K562 (cell line): ENCODE data around the gene ETDC. TPM values are rescaled to one million over a fixed set of nuclear protein-coding genes. Genes with fewer than 3 reads are reported as not detected.

Experiments
- ATAC-seq: fragments of 200-7000 bp; cut with Tn5 transposase; 3 replicates; pipeline ENCODE4 v1.9.1; 2020; ENCODE audit warnings: moderate library complexity
- BruUV-seq: library from RNA; stranded (reverse); fragments of 400-500 nt; replicated peaks from 2 replicates; lab custom pipeline; 2021; lab: Mats Ljungman, UMichigan
- CTCF ChIA-PET: fragments of 300-600 bp; formaldehyde crosslinking; extraction: SDS; loops from one replicate; lab custom pipeline; 2021; ENCODE audit warnings: low intra/inter-chr PET ratio; lab: Yijun Ruan, JAX
- POLR2A ChIA-PET: fragments of 300-600, 350-650 bp; sonication (Branson Sonifier 250); formaldehyde crosslinking; extraction: SDS; loops from one replicate; lab custom pipeline; 2021; ENCODE audit warnings: antibody characterized with exemption, inconsistent platforms; lab: Yijun Ruan, JAX
- DNase-seq, 4 experiments: peaks; one replicate each; pipeline versions ENCODE4 v3.0.0 to v3.0.0-alpha.2; 2011 to 2018; ENCODE audit warnings: low spot score in 3 of 4, mixed read lengths in 3 of 4; ENCODE audit errors: extremely low read depth in 1 of 4
- FAIRE-seq: peaks from 2 replicates; lab custom pipeline; 2011; peaks lifted over from hg19 to GRCh38; lab: Jason Lieb, UNC
- H2AFZ ChIP-seq: 2 replicates; pipeline ENCODE4 v1.6.0; 2011; ENCODE audit warnings: low read depth, low read length, control low read depth, inconsistent platforms
- H3K27ac ChIP-seq: fragments of 200-600 bp; 3 replicates; pipeline ENCODE4 v1.8.0; 2011; ENCODE audit warnings: low read depth, mild to moderate bottlenecking, control low read depth, inconsistent platforms, low read length, moderate library complexity, mixed read lengths; ENCODE audit errors: extremely low read depth
- H3K27me3 ChIP-seq, 2 experiments: fragments of 300-600 bp in 1 of 2; 2 replicates in 1 of 2; 3 replicates in 1 of 2; pipeline versions ENCODE4 v1.6.0 to v1.8.0; 2011; ENCODE audit warnings: inconsistent platforms in 2 of 2, low read length in 2 of 2, mild to moderate bottlenecking in 1 of 2, mixed read lengths in 1 of 2, moderate library complexity in 1 of 2; ENCODE audit not compliant: control insufficient read depth in 2 of 2, insufficient read depth in 2 of 2
- H3K36me3 ChIP-seq: fragments of 300-600 bp; 3 replicates; pipeline ENCODE4 v1.8.0; 2011; ENCODE audit warnings: mild to moderate bottlenecking, low read length, inconsistent platforms; ENCODE audit not compliant: control insufficient read depth, insufficient read depth
- H3K4me1 ChIP-seq, 2 experiments: fragments of 200-600 bp in 1 of 2; replicated peaks in 1 of 2; 2 replicates in 1 of 2; 3 replicates in 1 of 2; pipeline versions ENCODE4 v1.5.1 to v1.8.0; 2011; ENCODE audit warnings: inconsistent platforms in 2 of 2, low read length in 2 of 2, mild to moderate bottlenecking in 1 of 2, mixed read lengths in 1 of 2, moderate library complexity in 1 of 2; ENCODE audit not compliant: control insufficient read depth in 2 of 2, insufficient read depth in 2 of 2
- H3K4me2 ChIP-seq: 2 replicates; pipeline ENCODE4 v1.6.1; 2011; ENCODE audit warnings: low read length, control low read depth, inconsistent platforms, mixed read lengths; ENCODE audit not compliant: insufficient read depth
- H3K4me3 ChIP-seq: fragments of 200-600 bp; sonication (generic), shearing (Covaris generic); 2 replicates; pipeline ENCODE4 v1.5.1; 2016; ENCODE audit warnings: control low read depth, inconsistent platforms
- H3K79me2 ChIP-seq: fragments of 200-600 bp; 3 replicates; pipeline ENCODE4 v1.8.0; 2011; ENCODE audit warnings: low read length, inconsistent platforms; ENCODE audit not compliant: control insufficient read depth, insufficient read depth
- H3K9ac ChIP-seq, 2 experiments: 2 replicates each; pipeline versions ENCODE4 v1.6.0 to v1.6.1; 2011; ENCODE audit warnings: low read depth in 2 of 2, low read length in 2 of 2, control low read depth in 1 of 2, inconsistent platforms in 1 of 2, mild to moderate bottlenecking in 1 of 2, mixed read lengths in 1 of 2; ENCODE audit not compliant: insufficient read depth in 1 of 2
- H3K9me1 ChIP-seq: one replicate; pipeline ENCODE4 v1.6.0; 2011; ENCODE audit warnings: inconsistent platforms, mild to moderate bottlenecking, low read length, moderate library complexity; ENCODE audit not compliant: control insufficient read depth, insufficient read depth
- H3K9me3 ChIP-seq: replicated peaks from 2 replicates; pipeline ENCODE4 v1.5.1; 2011; ENCODE audit warnings: low read depth, low read length, inconsistent platforms; ENCODE audit not compliant: control insufficient read depth, insufficient read depth
- H4K20me1 ChIP-seq: replicated peaks from 2 replicates; pipeline ENCODE4 v1.6.1; 2011; ENCODE audit warnings: low read length, inconsistent platforms, mixed read lengths; ENCODE audit not compliant: control insufficient read depth, insufficient read depth
- NCOR1 ChIP-seq: fragments of 450-650 bp; IDR thresholded peaks from 2 replicates; pipeline ENCODE4 v1.6.1; 2016; ENCODE audit warnings: mild to moderate bottlenecking, moderate library complexity
- ZFPM2 ChIP-seq: fragments of 250-450 bp; sonication (Bioruptor Pico); IDR thresholded peaks from 2 replicates; pipeline ENCODE4 v1.5.1; 2022; ENCODE audit warnings: mild to moderate bottlenecking
- WGBS: fragments of 100-300 bp; shearing (Covaris generic); methylation state at CpG from one replicate; pipeline ENCODE4 v1.1.6; 2016; ENCODE audit warnings: low coverage, mixed read lengths; ENCODE audit not compliant: insufficient coverage; ENCODE audit errors: missing lambda C conversion rate; 5-methylcytosine and 5-hydroxymethylcytosine counted together
- in situ Hi-C: fragments of 300-500 bp; cut with MboI; formaldehyde crosslinking; loops from 4 replicates; pipeline ENCODE4 v1.15.0; 2018; ENCODE audit warnings: inconsistent platforms, mixed read lengths
- intact Hi-C: fragments of 100-400 bp; cut with micrococcal nuclease; formaldehyde crosslinking; loops from 2 replicates; pipeline ENCODE4 v1.14.2; 2022
- polyA plus RNA-seq, 8 experiments: library from polyadenylated mRNA; depleted of rRNA in 4 of 8; stranded (reverse) in 5 of 8; unstranded in 3 of 8; fragments of >200 nt; fragmentation: Nextera tagmentation in 2 of 8; fragmentation: Illumina TruSeq in 1 of 8; extraction: Ambion mirVana in 2 of 8; extraction: Trizol in 1 of 8; gene quantifications; 2 replicates each; pipeline versions ENCODE4 v1.2.1 to v1.2.3, GENCODE V29; 2011 to 2014; ENCODE audit warnings: inconsistent platforms in 1 of 8, missing spikeins in 1 of 8
- total RNA-seq, 7 experiments: library from RNA; depleted of rRNA in 6 of 7; stranded (reverse); fragments of >200 nt in 6 of 7; fragmentation: Illumina TruSeq in 2 of 7; extraction: Trizol in 2 of 7; gene quantifications; 2 replicates each; pipeline versions ENCODE4 v1.2.1 to v1.2.3, GENCODE V29; 2011 to 2021; ENCODE audit warnings: low replicate concordance in 1 of 7
- TF ChIP-seq, protein P1 (sequence below): fragments of 450-650 bp; IDR thresholded peaks from 2 replicates; pipeline ENCODE4 v1.6.1; 2016; ENCODE audit warnings: mild to moderate bottlenecking, moderate library complexity
- TF ChIP-seq, protein P2 (sequence below): fragments of 450-650 bp; IDR thresholded peaks from 2 replicates; pipeline ENCODE4 v1.6.1; 2017; ENCODE audit warnings: mild to moderate bottlenecking, moderate library complexity

The ETDC gene
- total and polyA plus RNA-seq, 9 of the 15 experiments (the other 6 are each of a cell fraction or from before 2014, with no cell fraction given): not detected

DNA sequence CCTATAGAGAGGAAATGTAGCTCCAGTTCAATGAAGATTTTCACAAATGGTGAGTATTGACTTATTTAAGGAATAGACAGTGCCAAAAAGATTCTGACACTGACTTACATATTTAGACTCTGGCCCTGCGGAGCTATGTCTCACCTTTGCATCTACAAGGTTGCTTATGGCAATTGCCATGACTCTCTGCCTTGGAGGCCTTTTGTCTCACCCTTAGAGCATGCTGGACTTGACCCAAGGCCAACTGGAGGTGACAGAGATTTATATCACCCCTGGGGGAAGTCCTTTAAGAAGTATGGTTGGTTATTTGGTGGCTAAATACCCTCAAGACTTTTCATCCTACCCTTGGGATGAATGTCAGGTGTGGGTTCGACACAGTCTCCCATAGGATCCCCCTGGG, 4.5 kb upstream of the ETDC start:
- no peak overlapping the region for H2AFZ ChIP-seq
- no peaks in the 10 kb centered on the region for H4K20me1 ChIP-seq
- no peak for ATAC-seq
- no peaks in the 10 kb centered on the region for H3K9me1 ChIP-seq
- no peaks in the 10 kb centered on the region for H3K79me2 ChIP-seq
- no TSS peak for BruUV-seq
- CTCF ChIA-PET: no interaction called here
- H3K9ac ChIP-seq: no peak overlapping the region
- H3K4me1 ChIP-seq: no peaks in the 10 kb centered on the region
- no peaks in the 10 kb centered on the region for H3K36me3 ChIP-seq
- FAIRE-seq: no peak
- POLR2A ChIA-PET: no interaction called here
- TF ChIP-seq, protein P1, sequence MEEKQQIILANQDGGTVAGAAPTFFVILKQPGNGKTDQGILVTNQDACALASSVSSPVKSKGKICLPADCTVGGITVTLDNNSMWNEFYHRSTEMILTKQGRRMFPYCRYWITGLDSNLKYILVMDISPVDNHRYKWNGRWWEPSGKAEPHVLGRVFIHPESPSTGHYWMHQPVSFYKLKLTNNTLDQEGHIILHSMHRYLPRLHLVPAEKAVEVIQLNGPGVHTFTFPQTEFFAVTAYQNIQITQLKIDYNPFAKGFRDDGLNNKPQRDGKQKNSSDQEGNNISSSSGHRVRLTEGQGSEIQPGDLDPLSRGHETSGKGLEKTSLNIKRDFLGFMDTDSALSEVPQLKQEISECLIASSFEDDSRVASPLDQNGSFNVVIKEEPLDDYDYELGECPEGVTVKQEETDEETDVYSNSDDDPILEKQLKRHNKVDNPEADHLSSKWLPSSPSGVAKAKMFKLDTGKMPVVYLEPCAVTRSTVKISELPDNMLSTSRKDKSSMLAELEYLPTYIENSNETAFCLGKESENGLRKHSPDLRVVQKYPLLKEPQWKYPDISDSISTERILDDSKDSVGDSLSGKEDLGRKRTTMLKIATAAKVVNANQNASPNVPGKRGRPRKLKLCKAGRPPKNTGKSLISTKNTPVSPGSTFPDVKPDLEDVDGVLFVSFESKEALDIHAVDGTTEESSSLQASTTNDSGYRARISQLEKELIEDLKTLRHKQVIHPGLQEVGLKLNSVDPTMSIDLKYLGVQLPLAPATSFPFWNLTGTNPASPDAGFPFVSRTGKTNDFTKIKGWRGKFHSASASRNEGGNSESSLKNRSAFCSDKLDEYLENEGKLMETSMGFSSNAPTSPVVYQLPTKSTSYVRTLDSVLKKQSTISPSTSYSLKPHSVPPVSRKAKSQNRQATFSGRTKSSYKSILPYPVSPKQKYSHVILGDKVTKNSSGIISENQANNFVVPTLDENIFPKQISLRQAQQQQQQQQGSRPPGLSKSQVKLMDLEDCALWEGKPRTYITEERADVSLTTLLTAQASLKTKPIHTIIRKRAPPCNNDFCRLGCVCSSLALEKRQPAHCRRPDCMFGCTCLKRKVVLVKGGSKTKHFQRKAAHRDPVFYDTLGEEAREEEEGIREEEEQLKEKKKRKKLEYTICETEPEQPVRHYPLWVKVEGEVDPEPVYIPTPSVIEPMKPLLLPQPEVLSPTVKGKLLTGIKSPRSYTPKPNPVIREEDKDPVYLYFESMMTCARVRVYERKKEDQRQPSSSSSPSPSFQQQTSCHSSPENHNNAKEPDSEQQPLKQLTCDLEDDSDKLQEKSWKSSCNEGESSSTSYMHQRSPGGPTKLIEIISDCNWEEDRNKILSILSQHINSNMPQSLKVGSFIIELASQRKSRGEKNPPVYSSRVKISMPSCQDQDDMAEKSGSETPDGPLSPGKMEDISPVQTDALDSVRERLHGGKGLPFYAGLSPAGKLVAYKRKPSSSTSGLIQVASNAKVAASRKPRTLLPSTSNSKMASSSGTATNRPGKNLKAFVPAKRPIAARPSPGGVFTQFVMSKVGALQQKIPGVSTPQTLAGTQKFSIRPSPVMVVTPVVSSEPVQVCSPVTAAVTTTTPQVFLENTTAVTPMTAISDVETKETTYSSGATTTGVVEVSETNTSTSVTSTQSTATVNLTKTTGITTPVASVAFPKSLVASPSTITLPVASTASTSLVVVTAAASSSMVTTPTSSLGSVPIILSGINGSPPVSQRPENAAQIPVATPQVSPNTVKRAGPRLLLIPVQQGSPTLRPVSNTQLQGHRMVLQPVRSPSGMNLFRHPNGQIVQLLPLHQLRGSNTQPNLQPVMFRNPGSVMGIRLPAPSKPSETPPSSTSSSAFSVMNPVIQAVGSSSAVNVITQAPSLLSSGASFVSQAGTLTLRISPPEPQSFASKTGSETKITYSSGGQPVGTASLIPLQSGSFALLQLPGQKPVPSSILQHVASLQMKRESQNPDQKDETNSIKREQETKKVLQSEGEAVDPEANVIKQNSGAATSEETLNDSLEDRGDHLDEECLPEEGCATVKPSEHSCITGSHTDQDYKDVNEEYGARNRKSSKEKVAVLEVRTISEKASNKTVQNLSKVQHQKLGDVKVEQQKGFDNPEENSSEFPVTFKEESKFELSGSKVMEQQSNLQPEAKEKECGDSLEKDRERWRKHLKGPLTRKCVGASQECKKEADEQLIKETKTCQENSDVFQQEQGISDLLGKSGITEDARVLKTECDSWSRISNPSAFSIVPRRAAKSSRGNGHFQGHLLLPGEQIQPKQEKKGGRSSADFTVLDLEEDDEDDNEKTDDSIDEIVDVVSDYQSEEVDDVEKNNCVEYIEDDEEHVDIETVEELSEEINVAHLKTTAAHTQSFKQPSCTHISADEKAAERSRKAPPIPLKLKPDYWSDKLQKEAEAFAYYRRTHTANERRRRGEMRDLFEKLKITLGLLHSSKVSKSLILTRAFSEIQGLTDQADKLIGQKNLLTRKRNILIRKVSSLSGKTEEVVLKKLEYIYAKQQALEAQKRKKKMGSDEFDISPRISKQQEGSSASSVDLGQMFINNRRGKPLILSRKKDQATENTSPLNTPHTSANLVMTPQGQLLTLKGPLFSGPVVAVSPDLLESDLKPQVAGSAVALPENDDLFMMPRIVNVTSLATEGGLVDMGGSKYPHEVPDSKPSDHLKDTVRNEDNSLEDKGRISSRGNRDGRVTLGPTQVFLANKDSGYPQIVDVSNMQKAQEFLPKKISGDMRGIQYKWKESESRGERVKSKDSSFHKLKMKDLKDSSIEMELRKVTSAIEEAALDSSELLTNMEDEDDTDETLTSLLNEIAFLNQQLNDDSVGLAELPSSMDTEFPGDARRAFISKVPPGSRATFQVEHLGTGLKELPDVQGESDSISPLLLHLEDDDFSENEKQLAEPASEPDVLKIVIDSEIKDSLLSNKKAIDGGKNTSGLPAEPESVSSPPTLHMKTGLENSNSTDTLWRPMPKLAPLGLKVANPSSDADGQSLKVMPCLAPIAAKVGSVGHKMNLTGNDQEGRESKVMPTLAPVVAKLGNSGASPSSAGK: no peak
- TF ChIP-seq, protein P2, sequence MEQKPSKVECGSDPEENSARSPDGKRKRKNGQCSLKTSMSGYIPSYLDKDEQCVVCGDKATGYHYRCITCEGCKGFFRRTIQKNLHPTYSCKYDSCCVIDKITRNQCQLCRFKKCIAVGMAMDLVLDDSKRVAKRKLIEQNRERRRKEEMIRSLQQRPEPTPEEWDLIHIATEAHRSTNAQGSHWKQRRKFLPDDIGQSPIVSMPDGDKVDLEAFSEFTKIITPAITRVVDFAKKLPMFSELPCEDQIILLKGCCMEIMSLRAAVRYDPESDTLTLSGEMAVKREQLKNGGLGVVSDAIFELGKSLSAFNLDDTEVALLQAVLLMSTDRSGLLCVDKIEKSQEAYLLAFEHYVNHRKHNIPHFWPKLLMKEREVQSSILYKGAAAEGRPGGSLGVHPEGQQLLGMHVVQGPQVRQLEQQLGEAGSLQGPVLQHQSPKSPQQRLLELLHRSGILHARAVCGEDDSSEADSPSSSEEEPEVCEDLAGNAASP: no peak
- TF ChIP-seq ZFPM2: no peak
- no peak for TF ChIP-seq NCOR1
- 0% methylated on average over 2 of the region's 2 CpGs for WGBS
- DNase-seq: no peak
- no peak overlapping the region for H3K4me2 ChIP-seq
- no peaks in the 10 kb centered on the region; a peak in 1 of 5 replicates for H3K27me3 ChIP-seq
- intact Hi-C loops (no loop called here), in situ Hi-C loops (no loop called here)
- no peak overlapping the region for H3K4me3 ChIP-seq
- H3K27ac ChIP-seq: no peak overlapping the region
- no peaks in the 10 kb centered on the region for H3K9me3 ChIP-seq
